ENCODE results near the gene SLIT3. TPM values are rescaled to one million over a fixed set of nuclear protein-coding genes. Genes with fewer than 3 reads are reported as not detected.
"Not testable (repeated sequence)": the region's sequence is repeated elsewhere in the genome, so short reads cannot be mapped to it uniquely, and the experiment has no call there.

The SLIT3 gene
- total RNA-seq, 1 donor from 2014 or later, result 3.3 TPM

DNA sequence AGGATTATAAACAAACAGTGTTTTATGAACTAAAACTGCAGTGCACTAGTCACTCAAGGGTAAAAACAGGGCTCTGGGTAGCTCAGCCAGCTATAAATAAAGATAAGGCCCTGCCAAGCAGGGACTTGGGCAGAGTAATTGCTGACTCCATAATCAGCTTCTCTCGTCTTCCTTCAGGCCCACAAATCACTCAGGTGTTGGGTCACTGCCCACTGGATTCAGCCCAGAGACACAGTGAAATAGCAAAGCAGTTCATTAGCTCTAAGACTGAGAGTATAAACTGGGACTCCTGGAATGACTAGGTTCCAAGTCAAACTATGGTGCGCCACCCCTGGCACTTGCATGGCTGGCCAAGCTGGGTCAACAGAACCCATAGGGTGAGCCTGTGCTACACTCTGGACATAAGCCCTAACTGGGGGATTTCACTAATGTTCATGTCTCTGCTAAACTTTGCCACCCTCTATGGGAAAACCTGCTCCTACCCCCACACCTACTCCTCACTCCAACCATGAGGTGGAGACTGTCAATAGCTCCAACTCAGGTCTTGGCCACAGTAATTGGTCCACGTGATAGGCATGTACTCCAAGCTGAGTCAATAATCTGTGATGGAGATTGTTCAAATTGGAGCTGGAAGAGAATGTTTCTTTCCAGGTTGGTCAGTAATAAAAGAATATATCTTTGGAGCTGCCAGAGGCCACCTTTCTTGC is 158.5 kb downstream of the SLIT3 start:
- DNase-seq (ENCODE audit: low read depth), result peak; percentile 49

DNA sequence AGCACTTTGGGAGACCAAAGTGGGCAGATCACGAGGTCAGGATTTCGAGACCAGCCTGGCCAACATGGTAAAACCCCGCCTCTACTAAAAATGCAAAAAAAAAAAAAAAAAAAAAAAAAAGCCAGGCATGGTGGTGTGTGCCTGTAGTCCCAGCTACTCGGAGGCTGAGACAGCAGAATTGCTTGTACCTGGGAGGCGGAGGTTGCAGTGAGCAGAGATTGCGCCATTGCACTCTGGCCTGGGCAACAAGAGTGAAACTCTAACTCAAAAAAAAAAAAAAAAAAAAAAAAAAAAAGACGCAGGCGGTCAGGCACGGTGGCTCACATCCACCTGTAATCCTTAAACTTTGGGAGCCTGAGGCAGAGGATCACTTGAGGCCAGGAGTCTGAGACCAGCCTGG is 160.7 kb downstream of the SLIT3 start:
- not testable (repeated sequence) for DNase-seq (ENCODE audit: low read depth)

DNA sequence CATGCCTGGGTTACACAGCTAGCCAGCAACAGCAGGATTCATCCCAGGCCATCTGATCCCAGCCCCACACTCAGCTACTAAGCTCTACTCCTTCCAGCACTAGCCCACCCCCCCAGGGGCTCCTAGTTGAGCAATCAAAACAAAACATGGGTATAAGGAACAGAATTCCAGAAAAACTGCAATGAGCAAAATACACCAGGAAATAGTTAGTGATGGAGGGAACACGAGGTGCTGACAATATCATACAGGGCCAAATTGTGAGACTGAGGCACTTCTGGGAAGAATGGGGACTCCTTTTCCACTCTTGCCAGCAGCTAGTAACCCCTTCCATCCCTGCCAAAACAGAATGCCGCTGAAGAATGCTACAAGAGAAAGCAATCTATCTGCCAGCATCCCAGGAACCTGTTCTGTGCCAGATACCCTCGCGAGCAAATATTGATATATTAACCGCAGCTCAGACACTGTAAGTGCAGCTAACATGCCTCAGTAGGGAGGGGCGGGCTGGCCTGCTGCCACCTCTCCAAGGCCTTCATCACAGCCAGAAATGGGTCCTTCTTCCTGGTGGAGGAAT is 161.4 kb downstream of the SLIT3 start:
- no peak for DNase-seq (ENCODE audit: low read depth)

DNA sequence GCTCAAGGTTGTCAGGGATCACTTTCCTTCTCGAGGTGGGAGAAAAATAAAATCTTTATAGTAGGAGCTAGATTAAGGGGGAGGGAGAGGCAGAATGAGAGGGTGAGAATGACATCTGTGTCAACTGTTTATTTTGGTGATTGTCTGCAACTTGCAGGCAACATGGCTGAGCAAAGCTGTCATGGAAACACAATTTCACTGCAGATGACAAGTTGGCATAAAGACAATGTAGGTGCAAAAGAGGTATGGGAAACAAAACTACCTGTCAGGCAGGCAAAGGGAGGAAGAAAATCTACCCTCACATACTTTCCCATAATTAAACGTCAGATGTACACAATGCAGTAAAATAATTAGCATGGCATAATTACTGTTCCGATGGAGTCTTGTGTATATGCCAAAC is 167.4 kb downstream of the SLIT3 start:
- no peak for DNase-seq (ENCODE audit: low read depth)

DNA sequence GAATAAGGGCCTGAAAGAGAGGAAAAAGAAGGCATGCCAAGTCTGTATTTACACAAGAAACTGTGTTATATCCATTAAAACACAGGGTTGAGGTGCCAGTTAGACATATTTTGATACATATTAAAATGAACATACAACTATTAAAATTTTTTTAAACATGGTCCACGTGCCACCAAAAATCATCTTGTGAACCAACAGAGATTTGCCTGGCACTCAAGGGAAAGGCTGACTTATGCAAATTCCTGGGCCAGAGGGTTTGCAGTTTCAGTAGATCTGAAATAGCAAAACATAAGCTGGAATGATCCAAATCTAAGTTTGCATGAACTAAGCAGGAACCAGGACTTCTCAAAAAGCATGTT is 168.7 kb downstream of the SLIT3 start:
- DNase-seq (ENCODE audit: low read depth), result no peak

DNA sequence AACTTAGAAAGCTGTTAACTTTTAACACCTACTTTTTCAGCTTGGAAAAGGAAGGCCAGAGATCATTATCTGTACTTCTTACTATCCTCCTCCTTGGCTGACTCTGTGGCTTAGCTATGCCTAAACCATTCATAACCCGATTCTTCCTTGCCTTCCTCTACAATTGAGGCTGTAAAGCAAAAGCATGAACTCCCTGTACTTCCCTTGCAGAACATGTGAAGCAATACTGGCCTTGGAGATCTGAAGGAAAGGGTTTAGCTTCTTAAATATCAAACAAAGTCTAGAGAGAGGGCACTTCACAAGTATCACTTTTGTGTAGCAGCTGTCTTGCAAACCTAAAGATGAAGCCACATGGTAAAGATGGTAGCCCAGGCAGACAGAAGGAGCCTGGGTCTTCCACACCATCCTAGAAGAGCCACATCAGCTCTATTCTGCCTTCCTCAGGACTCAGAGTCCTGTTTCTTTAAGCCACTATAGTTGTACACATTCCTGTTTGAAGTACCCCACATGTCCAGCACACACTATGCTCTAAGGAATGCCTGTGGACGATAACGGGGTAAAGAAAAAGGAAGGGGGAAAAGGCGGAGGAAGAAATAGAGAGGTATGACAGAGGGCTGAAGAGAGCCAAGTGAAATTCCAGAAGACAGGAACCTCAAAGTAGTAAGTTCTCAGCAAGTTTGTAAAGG is 169.2 kb downstream of the SLIT3 start:
- DNase-seq (ENCODE audit: low read depth), result no peak

DNA sequence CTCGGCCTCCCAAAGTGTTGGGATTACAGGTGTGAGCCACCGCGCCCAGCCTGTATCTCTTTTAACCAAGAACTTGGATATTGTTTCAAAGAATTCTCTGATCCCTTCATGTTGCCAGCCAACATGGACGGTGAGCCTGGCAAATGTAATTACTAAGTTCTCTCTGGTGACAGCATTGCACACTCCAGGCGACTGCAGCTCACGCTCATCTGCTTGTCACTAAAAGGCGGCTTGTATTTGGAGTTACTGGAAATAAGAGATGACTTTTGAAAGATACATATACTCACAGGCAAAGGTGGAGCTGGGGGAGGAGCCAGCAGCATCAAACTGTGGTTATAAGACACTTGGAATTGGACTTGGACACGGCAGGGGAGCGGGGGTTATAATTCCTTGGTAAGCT is 172.3 kb downstream of the SLIT3 start:
- DNase-seq (ENCODE audit: low read depth), result no peak

DNA sequence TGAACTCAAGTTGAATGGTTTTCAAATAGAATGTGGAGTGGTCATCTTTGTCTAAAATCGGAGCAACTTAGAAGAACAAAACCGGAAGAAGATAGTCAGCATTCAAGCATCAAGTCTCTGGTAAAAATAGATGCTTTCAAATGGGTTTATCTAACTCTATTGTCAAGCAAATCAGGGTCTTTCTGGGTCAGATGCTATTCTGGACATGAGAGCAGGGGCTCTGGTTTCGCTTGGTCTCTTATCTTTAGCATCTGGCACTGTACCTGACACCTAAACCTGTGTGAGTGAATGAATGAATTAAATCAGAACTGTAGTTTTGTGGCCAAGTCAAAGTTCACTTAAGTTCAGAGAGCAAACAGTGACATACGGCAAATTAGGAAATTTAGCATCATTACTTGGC is 173.5 kb downstream of the SLIT3 start:
- DNase-seq (ENCODE audit: low read depth), result no peak

DNA sequence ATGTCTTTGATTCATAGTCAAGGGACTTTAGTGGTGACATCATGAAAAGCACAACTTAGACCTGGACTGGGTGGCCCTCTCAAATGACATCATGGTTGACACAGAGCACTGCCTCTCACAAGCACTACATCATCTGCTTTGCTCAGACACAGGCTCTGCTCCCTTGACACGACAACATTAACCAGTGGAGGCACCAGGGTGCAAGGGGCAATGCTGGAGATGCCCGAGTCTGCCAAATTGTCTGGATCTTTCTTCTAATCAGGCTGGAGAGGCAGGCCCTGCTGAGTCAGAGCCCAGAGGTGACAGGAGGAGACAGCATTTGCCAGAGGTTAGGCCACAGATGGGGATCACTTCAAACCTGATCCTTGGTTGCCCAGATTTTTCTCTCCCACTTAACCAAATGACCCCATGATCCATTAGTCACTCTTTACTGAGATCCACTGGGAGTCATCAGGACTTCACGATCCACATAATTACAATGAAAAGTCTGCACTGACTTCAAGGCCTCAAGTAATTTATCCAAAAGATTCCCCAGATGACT is 174.4 kb downstream of the SLIT3 start:
- DNase-seq (ENCODE audit: low read depth), result peak; percentile 9

DNA sequence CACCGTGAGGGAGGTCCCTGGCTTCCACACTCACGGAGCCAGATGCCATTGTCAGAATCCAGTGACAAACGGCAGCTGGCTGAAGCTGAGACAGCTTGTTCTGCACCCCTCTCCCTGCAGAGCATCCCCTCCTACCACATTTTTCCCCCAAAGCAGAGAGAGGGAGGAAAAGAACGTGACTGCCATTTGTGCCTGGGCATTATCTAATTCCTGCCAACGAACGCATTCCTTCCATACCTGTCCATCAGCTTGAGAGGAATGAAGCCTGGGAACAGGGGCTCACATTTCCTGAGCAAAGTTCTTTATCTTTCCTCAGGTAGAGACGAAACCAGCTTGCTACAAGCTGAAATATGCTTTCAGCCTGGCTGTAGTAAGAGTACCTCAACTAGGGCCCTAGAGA is 175.4 kb downstream of the SLIT3 start:
- no peak for DNase-seq (ENCODE audit: low read depth)

DNA sequence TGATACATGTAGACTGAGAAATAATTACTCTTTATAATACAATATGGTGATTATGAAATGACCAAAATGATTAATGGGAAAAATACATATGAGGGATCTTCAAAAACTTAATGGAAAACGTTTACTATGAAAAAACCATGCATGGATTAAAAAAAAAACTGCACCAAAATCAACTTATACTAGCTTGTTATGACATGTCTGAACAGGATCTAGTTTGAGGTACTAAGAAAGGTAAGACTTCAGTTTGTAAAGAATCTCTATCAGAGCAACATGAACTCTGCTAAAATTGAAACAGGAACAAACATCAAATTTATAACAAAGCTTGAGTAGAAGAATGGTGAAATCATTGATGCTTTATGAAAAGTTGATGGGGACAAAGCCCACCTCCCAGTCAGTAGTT is 178.0 kb downstream of the SLIT3 start:
- DNase-seq (ENCODE audit: low read depth), result no peak

DNA sequence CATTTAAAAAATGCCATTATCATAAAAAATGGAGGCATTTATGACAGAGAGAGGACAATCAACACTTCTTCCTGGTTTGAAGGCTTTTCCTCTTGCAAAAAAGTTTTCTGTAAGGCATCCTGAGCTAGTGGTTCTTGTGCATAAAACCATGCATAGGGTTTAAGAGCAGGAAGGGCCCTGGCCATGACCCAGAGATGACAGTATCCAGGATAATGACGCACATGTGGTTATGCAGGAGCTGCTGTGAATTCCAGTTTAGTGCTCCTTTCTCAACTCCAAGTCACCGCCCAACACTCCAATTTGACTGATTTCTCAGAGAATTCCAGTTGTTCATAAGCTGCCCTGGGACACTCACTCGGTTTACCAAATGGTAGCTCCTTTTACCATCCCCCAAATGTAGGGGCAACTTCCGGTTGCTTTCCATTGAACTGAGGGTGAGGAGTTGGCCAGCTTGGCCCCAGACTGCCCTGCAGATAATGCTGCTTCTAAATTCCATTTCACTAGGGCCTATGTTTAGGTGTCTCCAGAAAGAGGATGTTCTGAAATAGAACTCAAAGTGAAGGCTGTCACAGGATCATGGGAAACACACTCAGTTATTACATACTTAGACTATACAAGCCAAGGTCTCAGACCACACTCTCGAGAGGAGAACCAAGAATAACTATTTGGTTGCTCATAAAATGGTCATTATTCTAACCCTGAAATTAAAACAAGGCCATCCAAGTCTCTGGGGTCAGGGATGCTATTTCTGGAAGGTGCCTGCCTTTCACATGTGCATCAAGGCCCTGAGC is 179.1 kb downstream of the SLIT3 start:
- no peak for DNase-seq (ENCODE audit: low read depth)

DNA sequence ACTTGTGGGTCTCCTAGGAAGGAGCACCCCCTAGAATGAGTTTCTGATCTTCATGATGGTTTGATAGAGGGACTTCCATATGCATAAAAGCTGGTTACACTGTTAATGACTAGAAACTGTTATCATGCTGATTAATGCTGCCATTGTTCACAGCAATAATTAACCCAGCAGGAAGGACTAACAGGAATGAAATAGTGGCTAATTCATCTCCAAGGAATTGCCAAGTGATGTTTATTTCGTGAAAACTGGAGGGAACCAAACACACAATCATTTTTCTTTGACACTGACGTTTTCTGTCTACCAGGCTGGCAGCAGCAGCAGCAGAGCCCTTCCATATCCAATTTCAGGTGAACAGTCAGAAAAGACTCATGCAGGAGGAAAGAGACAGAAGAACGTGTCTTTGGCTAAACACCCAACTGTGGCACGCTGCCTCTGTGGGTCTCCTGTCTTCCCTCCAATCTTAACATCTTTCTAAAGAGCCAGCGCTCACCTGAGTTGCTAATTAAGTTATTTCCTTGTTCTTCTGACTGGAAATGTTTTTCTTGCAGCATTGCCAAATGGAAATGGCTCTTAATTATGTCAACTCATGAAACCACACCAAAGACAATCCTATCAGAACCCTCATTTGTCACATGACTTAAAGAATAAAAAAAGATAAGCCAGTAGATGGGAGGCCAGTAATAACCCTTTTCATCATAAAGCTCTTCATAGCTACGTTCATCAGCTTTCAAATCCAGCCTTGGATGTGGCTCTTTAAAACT is 181.5 kb downstream of the SLIT3 start:
- no peak for DNase-seq (ENCODE audit: low read depth)

DNA sequence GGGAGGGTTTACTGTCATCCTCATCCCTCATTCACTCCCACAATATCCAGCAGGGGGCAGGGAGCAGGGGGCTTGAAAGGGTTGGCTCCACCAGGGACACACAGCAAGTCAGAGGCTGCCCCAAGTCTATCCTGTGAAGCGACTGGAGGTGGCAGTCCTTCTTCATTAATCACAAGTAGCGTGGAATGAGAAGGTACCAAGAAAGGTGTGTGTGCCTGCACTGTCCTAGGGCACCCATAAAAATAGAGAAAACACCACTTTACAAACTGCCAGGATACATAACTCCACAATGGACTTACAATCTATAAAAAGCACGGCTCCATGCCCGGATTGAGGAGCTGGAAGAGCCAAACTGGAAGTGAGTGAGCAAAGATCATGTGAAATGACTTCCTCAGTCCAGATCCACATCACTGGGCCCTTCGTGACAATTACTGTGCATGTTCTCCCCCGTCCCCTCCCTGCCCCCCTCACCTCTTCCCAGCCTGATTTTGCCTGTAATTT is 183.9 kb downstream of the SLIT3 start:
- no peak for DNase-seq (ENCODE audit: low read depth)

DNA sequence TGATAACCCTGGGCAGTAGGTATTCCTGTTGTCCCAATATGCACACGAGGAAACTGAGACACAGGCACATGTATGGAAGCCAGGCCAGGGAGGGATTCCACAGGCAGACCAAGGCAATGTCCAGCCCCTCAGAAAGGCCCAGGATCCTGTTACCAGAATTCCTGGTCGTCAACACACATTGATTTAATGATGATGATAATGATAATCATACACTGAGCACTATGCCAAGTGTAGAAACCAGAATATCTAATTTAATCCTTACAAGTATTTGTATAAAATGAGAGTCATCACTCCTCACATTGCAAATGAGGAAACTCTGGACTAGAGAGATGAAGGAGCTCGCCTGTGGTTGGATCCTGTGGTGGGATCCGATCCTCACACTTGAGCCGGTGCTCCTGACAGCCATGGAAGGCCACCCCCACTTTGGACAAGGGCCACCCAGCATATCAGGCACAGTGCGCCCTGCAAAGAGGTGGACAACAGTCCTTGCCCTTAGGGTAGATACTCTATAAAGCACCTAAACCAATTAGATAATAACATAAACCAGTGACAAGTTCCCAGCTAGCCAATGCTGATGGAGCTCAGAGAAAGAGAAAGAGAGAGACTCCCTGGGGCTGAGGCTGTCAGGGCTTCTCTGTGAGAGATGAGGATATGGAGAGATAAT is 185.3 kb downstream of the SLIT3 start:
- no peak for DNase-seq (ENCODE audit: low read depth)

DNA sequence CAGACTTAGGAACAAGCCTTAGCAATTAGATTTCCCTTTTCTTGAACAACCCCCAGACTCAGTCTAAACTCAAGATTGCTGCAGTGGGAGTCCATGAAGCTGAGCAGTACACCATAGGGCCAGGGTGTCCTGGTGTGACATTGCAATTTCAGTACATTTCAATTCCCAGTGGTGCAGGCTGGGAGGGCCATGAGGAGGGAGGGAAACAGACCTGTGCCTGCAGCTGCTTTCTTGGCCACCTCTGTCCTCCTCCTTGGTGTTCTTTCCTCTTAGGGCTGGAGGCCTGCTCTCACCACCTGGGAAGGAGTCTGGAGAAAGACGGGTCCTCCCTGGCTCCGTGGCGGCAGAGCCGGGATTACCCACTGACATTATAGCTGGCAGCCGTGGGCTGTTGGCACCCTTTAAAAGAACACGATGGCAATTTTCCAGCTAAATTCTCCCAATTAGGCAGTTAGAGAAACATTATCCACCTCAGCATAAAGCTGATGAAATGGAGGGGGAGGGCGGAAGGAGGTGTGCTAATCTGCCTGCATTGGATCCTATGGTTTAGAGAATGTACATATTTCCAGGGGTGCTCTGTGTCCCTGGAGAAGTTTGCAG is 186.4 kb downstream of the SLIT3 start:
- DNase-seq (ENCODE audit: low read depth), result no peak

DNA sequence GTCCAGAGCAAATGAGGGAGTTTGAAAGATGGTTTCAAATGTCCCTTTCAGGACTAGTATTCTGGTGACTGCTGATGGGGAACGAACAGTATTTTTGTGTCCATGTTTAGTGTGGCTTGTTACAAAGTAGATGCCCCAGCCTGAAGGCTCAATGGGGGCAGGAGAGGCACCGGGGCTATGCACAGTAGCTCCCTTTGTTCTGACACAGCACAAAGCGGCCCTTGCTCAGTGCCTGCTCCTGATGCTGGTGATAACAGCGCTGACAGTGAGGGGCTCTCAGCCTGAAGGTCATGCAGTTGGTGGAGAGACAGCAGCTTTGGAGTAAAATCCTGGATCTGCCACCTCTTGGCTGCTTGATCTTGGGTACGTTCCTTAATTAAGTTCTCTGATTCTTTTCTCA is 188.9 kb downstream of the SLIT3 start:
- no peak for DNase-seq (ENCODE audit: low read depth)

DNA sequence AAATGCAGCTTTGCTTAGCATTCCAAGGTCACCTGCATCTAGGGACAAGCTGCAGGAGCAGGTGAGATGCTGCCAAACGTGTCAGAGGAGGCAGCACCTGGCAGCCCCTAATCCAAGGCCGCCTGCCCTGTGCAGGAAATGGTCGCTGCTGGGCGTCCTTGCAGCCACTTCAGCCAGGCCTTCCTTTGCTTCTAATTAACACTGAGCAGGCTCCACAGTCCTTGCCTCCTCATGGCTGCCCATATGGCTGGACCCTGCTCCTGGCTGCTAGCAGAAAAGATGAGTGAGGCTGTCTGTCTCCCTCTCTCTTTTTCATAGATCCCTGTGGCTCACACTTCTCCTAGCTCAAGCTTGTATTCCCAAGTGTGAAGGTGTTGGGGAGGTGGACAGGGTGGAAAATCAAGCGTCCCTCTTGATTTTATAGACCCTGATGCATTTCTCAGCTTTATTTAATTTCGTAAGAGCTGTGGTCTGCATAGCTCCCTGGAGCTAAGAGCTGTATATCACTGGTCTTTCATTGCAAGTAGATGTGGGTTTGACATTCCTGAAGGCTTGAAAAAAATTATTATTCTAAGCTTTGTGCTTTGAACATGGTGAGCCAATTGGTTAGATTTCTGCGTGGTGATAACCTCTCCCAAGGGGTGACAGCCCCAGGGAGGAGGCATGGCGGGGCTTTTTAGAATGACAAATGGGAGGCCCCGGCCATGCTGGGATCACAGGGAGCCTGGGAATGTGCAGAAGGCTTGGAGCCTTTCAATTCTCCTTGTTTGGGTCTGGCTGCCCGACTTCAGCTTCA is 193.8 kb downstream of the SLIT3 start:
- peak; percentile 3 for DNase-seq (ENCODE audit: low read depth)

DNA sequence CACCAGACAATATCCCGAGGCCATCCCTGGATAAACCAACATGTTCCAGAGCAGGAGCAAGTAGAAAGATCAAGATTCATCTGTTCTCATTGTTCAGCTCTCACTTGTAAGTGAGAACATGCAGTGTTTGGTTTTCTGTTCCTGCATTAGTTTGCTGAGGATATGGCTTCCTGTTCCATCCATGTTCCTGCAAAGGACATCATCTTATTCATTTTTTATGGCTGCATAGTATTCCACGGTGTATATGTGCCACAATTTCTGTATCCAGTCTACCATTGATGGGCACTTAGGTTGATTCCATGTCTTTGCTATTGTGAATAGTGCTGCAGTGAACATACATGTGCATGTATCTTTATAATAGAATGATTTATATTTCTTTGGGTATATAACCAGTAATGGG is 195.4 kb downstream of the SLIT3 start:
- DNase-seq (ENCODE audit: low read depth), result not testable (repeated sequence)

Measured in renal cortical epithelial cell (primary cell).